Neural progenitor cell (in vitro differentiated cells): ENCODE data around the gene PARP3. TPM values are rescaled to one million over a fixed set of nuclear protein-coding genes. Genes with fewer than 3 reads are reported as not detected.

Experiments used
- DNase-seq: peaks from one replicate; pipeline ENCODE4 v3.0.0-alpha.2; 2016; ENCODE audit warnings: low spot score
- H2AFZ ChIP-seq: fragments of 200-600 bp; sonication (generic); replicated peaks from 2 replicates; pipeline ENCODE4 v1.6.1; 2016; ENCODE audit warnings: antibody characterized with exemption
- H3F3A ChIP-seq: fragments of 200-600 bp; sonication (generic); 2 replicates; pipeline ENCODE4 v1.6.1; 2016; ENCODE audit warnings: antibody characterized with exemption, low read depth
- H3K27ac ChIP-seq: fragments of 200-600 bp; sonication (generic); 2 replicates; pipeline ENCODE4 v1.5.1; 2016; ENCODE audit warnings: mild to moderate bottlenecking
- H3K27me3 ChIP-seq: fragments of 200-600 bp; sonication (generic); 2 replicates; pipeline ENCODE4 v1.6.1; 2016; ENCODE audit warnings: mild to moderate bottlenecking, moderate library complexity
- H3K36me3 ChIP-seq: fragments of 200-600 bp; sonication (generic); 2 replicates; pipeline ENCODE4 v1.5.1; 2016
- H3K4me1 ChIP-seq: fragments of 200-600 bp; sonication (generic); 2 replicates; pipeline ENCODE4 v1.6.1; 2016; ENCODE audit warnings: mixed run types
- H3K4me2 ChIP-seq: fragments of 200-600 bp; sonication (generic); 2 replicates; pipeline ENCODE4 v1.6.1; 2016
- H3K4me3 ChIP-seq: fragments of 200-600 bp; sonication (generic); 2 replicates; pipeline ENCODE4 v1.5.1; 2016
- H3K79me2 ChIP-seq: fragments of 200-600 bp; sonication (generic); 2 replicates; pipeline ENCODE4 v1.6.1; 2016; ENCODE audit warnings: low read depth
- H3K9ac ChIP-seq: fragments of 200-600 bp; sonication (generic); 2 replicates; pipeline ENCODE4 v1.6.1; 2016
- H3K9me3 ChIP-seq: fragments of 200-600 bp; sonication (generic); 2 replicates; pipeline ENCODE4 v1.5.1; 2016; ENCODE audit warnings: low read depth
- H4K20me1 ChIP-seq: fragments of 200-600 bp; sonication (generic); 2 replicates; pipeline ENCODE4 v1.6.1; 2016; ENCODE audit warnings: low read depth
- H3K27ac Mint-ChIP-seq: 3 replicates; pipeline ENCODE4 v1.8.0; 2021; ENCODE audit warnings: mixed read lengths
- H3K27me3 Mint-ChIP-seq: 2 replicates; pipeline ENCODE4 v1.8.0; 2022; ENCODE audit warnings: low read depth, mild to moderate bottlenecking, inconsistent platforms, moderate library complexity, mixed read lengths; ENCODE audit not compliant: insufficient read depth
- H3K36me3 Mint-ChIP-seq: 3 replicates; pipeline ENCODE4 v1.8.0; 2021; ENCODE audit warnings: mixed read lengths
- H3K4me1 Mint-ChIP-seq: 3 replicates; pipeline ENCODE4 v1.8.0; 2021; ENCODE audit warnings: mixed read lengths
- H3K4me3 Mint-ChIP-seq: 3 replicates; pipeline ENCODE4 v1.8.0; 2021; ENCODE audit warnings: mild to moderate bottlenecking, moderate library complexity, mixed read lengths
- H3K9me3 Mint-ChIP-seq: 3 replicates; pipeline ENCODE4 v1.8.0; 2020; ENCODE audit warnings: mixed read lengths
- EZH2 ChIP-seq: fragments of 200-600 bp; sonication (generic); IDR thresholded peaks from 2 replicates; pipeline ENCODE4 v1.6.1; 2017; ENCODE audit warnings: antibody characterized with exemption, mild to moderate bottlenecking, moderate library complexity
- EZH2phosphoT487 ChIP-seq: fragments of 200-600 bp; sonication (generic); IDR thresholded peaks from 2 replicates; pipeline ENCODE4 v1.6.1; 2017; ENCODE audit warnings: antibody characterized with exemption
- total RNA-seq: library from RNA; depleted of rRNA; stranded (reverse); fragments of >200 nt; gene quantifications from 2 replicates; pipeline ENCODE4 v1.2.3, GENCODE V29; 2015; ENCODE audit warnings: low replicate concordance
- TF ChIP-seq, protein P1 (sequence below): fragments of 200-600 bp; sonication (generic); IDR thresholded peaks from 2 replicates; pipeline ENCODE4 v1.5.1; 2017; ENCODE audit warnings: antibody characterized with exemption, mild to moderate bottlenecking

Gene PARP3
- total RNA-seq, 1 donor from 2014 or later = 3.9 TPM

- Histone ChIP-seq H3K4me3 (no peak overlapping the region), H3F3A (no peaks in the 10 kb centered on the region), H3K27ac (no peak overlapping the region), H3K36me3 (no peaks in the 10 kb centered on the region), H2AFZ (no peak overlapping the region), H3K27me3 (no peaks in the 10 kb centered on the region), H3K4me1 (no peaks in the 10 kb centered on the region), H3K9me3 (no peaks in the 10 kb centered on the region), H4K20me1 (peaks cover 19% of the 10 kb centered on the region), H3K9ac (no peak overlapping the region), H3K4me2 (no peak overlapping the region), H3K79me2 (no peaks in the 10 kb centered on the region)
- peaks cover 9% of the 10 kb centered on the region for H3K36me3 Mint-ChIP-seq
- H3K4me1 Mint-ChIP-seq = no peaks in the 10 kb centered on the region
- H3K27ac Mint-ChIP-seq = no peak overlapping the region
- no peaks in the 10 kb centered on the region for H3K9me3 Mint-ChIP-seq
- no peak for DNase-seq
- peaks cover 6% of the 10 kb centered on the region for H3K27me3 Mint-ChIP-seq
- TF ChIP-seq EZH2 (no peak), EZH2phosphoT487 (no peak)
- TF ChIP-seq, protein P1, sequence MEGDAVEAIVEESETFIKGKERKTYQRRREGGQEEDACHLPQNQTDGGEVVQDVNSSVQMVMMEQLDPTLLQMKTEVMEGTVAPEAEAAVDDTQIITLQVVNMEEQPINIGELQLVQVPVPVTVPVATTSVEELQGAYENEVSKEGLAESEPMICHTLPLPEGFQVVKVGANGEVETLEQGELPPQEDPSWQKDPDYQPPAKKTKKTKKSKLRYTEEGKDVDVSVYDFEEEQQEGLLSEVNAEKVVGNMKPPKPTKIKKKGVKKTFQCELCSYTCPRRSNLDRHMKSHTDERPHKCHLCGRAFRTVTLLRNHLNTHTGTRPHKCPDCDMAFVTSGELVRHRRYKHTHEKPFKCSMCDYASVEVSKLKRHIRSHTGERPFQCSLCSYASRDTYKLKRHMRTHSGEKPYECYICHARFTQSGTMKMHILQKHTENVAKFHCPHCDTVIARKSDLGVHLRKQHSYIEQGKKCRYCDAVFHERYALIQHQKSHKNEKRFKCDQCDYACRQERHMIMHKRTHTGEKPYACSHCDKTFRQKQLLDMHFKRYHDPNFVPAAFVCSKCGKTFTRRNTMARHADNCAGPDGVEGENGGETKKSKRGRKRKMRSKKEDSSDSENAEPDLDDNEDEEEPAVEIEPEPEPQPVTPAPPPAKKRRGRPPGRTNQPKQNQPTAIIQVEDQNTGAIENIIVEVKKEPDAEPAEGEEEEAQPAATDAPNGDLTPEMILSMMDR = no peak
- H3K4me3 Mint-ChIP-seq = no peak overlapping the region
Measured at GRCh38 chr3:51932471-51933370, 9.4 kb upstream of the PARP3 start.

DNA sequence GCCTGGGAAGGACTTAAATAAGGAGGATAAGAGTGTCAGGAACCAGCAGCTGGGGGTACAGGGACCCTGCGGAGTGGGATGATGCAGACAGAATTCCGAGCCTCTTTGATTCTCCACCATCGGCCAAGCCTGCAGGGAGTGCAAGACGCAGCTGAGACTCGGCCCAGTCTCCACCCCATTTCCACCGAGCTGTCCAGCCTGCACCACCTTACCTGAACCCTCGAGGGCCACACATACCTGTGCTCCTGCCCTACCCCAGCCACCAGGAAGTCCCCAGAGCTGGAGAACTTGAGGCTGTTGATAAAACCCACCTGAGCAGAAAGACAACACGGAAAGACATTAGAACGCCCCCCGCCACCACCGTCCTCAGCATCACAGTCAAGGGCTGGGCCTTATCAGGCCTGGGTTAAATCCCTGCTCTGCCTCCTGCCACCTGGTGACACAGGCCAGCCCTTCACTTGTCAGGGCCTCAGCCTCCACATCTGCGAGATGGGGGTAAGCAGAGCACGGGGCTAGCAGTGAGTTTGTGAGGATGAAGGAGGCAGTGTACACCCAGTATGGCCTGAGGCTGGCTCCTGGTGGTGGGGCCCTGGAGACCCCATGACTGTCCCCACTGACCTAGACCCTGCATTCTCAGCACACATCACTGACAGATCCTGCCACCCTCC, 8.6 kb upstream of the PARP3 start:
- Histone ChIP-seq H3K27ac (no peak overlapping the region), H3K27me3 (no peaks in the 10 kb centered on the region), H3K4me2 (no peak overlapping the region), H3K4me3 (no peak overlapping the region), H3K9ac (no peak overlapping the region), H3K4me1 (no peaks in the 10 kb centered on the region), H3K36me3 (no peaks in the 10 kb centered on the region), H3K9me3 (no peaks in the 10 kb centered on the region), H3K79me2 (no peaks in the 10 kb centered on the region), H4K20me1 (peaks cover 19% of the 10 kb centered on the region), H2AFZ (no peak overlapping the region), H3F3A (no peaks in the 10 kb centered on the region)
- H3K4me1 Mint-ChIP-seq = no peaks in the 10 kb centered on the region
- DNase-seq = no peak
- no peaks in the 10 kb centered on the region for H3K9me3 Mint-ChIP-seq
- H3K27me3 Mint-ChIP-seq = peaks cover 6% of the 10 kb centered on the region
- H3K27ac Mint-ChIP-seq = no peak overlapping the region
- H3K4me3 Mint-ChIP-seq = no peak overlapping the region
- peaks cover 9% of the 10 kb centered on the region for H3K36me3 Mint-ChIP-seq
- TF ChIP-seq EZH2 (no peak), EZH2phosphoT487 (no peak)
- TF ChIP-seq, protein P1 = no peak

GRCh38 chr3:51934139-51934850, 7.9 kb upstream of the PARP3 start:
- Histone ChIP-seq H3F3A (no peaks in the 10 kb centered on the region), H2AFZ (no peak overlapping the region), H3K27ac (no peak overlapping the region), H3K27me3 (no peaks in the 10 kb centered on the region), H3K4me1 (no peaks in the 10 kb centered on the region), H3K4me3 (no peak overlapping the region), H3K36me3 (no peaks in the 10 kb centered on the region), H3K9ac (no peak overlapping the region), H4K20me1 (peaks cover 18% of the 10 kb centered on the region), H3K4me2 (no peak overlapping the region), H3K79me2 (peaks cover 3% of the 10 kb centered on the region), H3K9me3 (no peaks in the 10 kb centered on the region)
- TF ChIP-seq, protein P1 = no peak
- TF ChIP-seq EZH2 (no peak), EZH2phosphoT487 (no peak)
- Mint-ChIP-seq H3K4me1 (no peaks in the 10 kb centered on the region), H3K9me3 (no peaks in the 10 kb centered on the region), H3K27me3 (peaks cover 6% of the 10 kb centered on the region), H3K36me3 (peaks cover 9% of the 10 kb centered on the region), H3K27ac (no peak overlapping the region), H3K4me3 (no peak overlapping the region)
- DNase-seq = no peak
